A673 (cell line): ENCODE data around the gene STXBP5. TPM values are rescaled to one million over a fixed set of nuclear protein-coding genes. Genes with fewer than 3 reads are reported as not detected.
A peak's percentile ranks its signal among the peaks of the same experiment; 100 is the strongest.

Experiments used
- BruUV-seq: library from RNA; stranded (reverse); fragments of 400-500 nt; replicated peaks from 2 replicates; lab custom pipeline; 2021; lab: Mats Ljungman, UMichigan
- CTCF ChIA-PET: fragments of 300-600 bp; sonication (Branson Sonifier 250); formaldehyde crosslinking; loops from one replicate; lab custom pipeline; 2022; ENCODE audit warnings: antibody characterized with exemption; lab: Charles Lee
- POLR2A ChIA-PET: fragments of 300-600 bp; sonication (Branson Sonifier 250); formaldehyde crosslinking; loops from one replicate; lab custom pipeline; 2022; ENCODE audit warnings: antibody characterized with exemption; ENCODE audit not compliant: low non-redundant PET; lab: Charles Lee
- DNase-seq: peaks from one replicate; pipeline ENCODE4 v3.0.0-alpha.2; 2015; ENCODE audit warnings: low spot score
- H3K27ac ChIP-seq: fragments of 200-600 bp; sonication (generic); 2 replicates; pipeline ENCODE4 v1.5.1; 2016; ENCODE audit warnings: mixed run types, low read depth, mild to moderate bottlenecking, mixed read lengths, antibody characterized with exemption, low read length; ENCODE audit not compliant: poor library complexity, severe bottlenecking
- H3K27me3 ChIP-seq: fragments of 200-600 bp; sonication (generic); replicated peaks from 2 replicates; pipeline ENCODE4 v1.6.1; 2017; ENCODE audit warnings: mixed run types, low read depth, mild to moderate bottlenecking, mixed read lengths, antibody characterized with exemption, low read length; ENCODE audit not compliant: insufficient read depth, poor library complexity
- H3K36me3 ChIP-seq: fragments of 200-600 bp; sonication (generic); 2 replicates; pipeline ENCODE4 v1.6.1; 2016; ENCODE audit warnings: mixed run types, mild to moderate bottlenecking, mixed read lengths, antibody characterized with exemption, low read length; ENCODE audit not compliant: insufficient read depth, poor library complexity, severe bottlenecking
- H3K4me1 ChIP-seq: fragments of 200-600 bp; sonication (generic); 2 replicates; pipeline ENCODE4 v1.6.1; 2017; ENCODE audit warnings: mixed run types, mild to moderate bottlenecking, mixed read lengths, antibody characterized with exemption, low read length; ENCODE audit not compliant: insufficient read depth, poor library complexity, severe bottlenecking
- H3K4me3 ChIP-seq: fragments of 200-600 bp; sonication (generic); 2 replicates; pipeline ENCODE4 v1.5.1; 2016; ENCODE audit warnings: low read depth, mixed run types, mild to moderate bottlenecking, mixed read lengths, low read length; ENCODE audit not compliant: poor library complexity, severe bottlenecking
- H3K9me3 ChIP-seq: fragments of 200-600 bp; sonication (generic); 2 replicates; pipeline ENCODE4 v1.6.1; 2016; ENCODE audit warnings: mixed run types, low read depth, mild to moderate bottlenecking, mixed read lengths, antibody characterized with exemption, low read length; ENCODE audit not compliant: poor library complexity, severe bottlenecking
- CTCF ChIP-seq: fragments of 300-800, 200-600 bp; sonication (generic); conservative IDR thresholded peaks from 2 replicates; pipeline ENCODE4 v1.5.1; 2017; ENCODE audit warnings: low read depth, mild to moderate bottlenecking, antibody characterized with exemption, low read length, moderate library complexity, mixed read lengths
- EZH2 ChIP-seq: fragments of 200-600 bp; sonication (generic); IDR thresholded peaks from 2 replicates; pipeline ENCODE4 v1.6.1; 2017; ENCODE audit warnings: borderline replicate concordance, low read depth, mild to moderate bottlenecking, mixed read lengths, antibody characterized with exemption, low read length; ENCODE audit not compliant: poor library complexity, severe bottlenecking
- intact Hi-C: fragments of 100-400 bp; cut with micrococcal nuclease; formaldehyde crosslinking; loops from one replicate; pipeline ENCODE4 v1.10.0; 2022; ENCODE audit not compliant: unreplicated experiment
- total RNA-seq: library from RNA; stranded (reverse); gene quantifications from 2 replicates; pipeline ENCODE4 v1.2.3, GENCODE V29; 2021

The STXBP5 gene
- total RNA-seq, 1 experiment from 2014 or later = 14.5 TPM

- no peaks in the 10 kb centered on the region for H3K4me1 ChIP-seq
- no peak for TF ChIP-seq EZH2
- TF ChIP-seq CTCF = no peak
- H3K4me3 ChIP-seq = no peak overlapping the region
- H3K36me3 ChIP-seq = no peaks in the 10 kb centered on the region
- H3K9me3 ChIP-seq = no peaks in the 10 kb centered on the region
- ChIA-PET POLR2A (no interaction called here), CTCF (no interaction called here)
- intact Hi-C loops = no loop called here
- no peak overlapping the region for H3K27ac ChIP-seq
- peak; percentile 20 for DNase-seq
- peaks cover 9% of the 10 kb centered on the region for H3K27me3 ChIP-seq
- BruUV-seq = no TSS peak
These were observed 42.2 kb upstream of the STXBP5 start for GRCh38 chr6:147161974-147162495.

- Histone ChIP-seq H3K27me3 (no peaks in the 10 kb centered on the region), H3K27ac (no peak overlapping the region), H3K36me3 (no peaks in the 10 kb centered on the region), H3K4me3 (no peak overlapping the region), H3K9me3 (no peaks in the 10 kb centered on the region), H3K4me1 (no peaks in the 10 kb centered on the region)
- intact Hi-C loops = no loop called here
- ChIA-PET POLR2A (no interaction called here), CTCF (no interaction called here)
- BruUV-seq = no TSS peak
- TF ChIP-seq CTCF (no peak), EZH2 (no peak)
- no peak for DNase-seq
These were observed 39.5 kb upstream of the STXBP5 start for GRCh38 chr6:147164761-147165160.

- TF ChIP-seq EZH2 (no peak), CTCF (no peak)
- DNase-seq = peak; percentile 20
- no peak overlapping the region for H3K27ac ChIP-seq
- intact Hi-C loops = no loop called here
- H3K9me3 ChIP-seq = no peaks in the 10 kb centered on the region
- H3K36me3 ChIP-seq = no peaks in the 10 kb centered on the region
- POLR2A ChIA-PET = no interaction called here
- CTCF ChIA-PET = no interaction called here
- H3K27me3 ChIP-seq = no peaks in the 10 kb centered on the region
- BruUV-seq = no TSS peak
- H3K4me3 ChIP-seq = no peak overlapping the region
- H3K4me1 ChIP-seq = no peaks in the 10 kb centered on the region
These were observed 37.8 kb upstream of the STXBP5 start for GRCh38 chr6:147166360-147166944.
